Spinal cord (tissue), 10 donors: ENCODE measurements around the gene CPT1C. TPM values are rescaled to one million over a fixed set of nuclear protein-coding genes. Genes with fewer than 3 reads are reported as not detected.

Source experiments
- DNase-seq, 6 donors: peaks; one replicate each; pipeline versions ENCODE4 v3.0.0 to v3.0.0-alpha.2; 2013 to 2015; ENCODE audit warnings: low spot score in 6 of 6, low read depth in 4 of 6
- H3K27ac ChIP-seq: one replicate; pipeline ENCODE4 v1.5.1; 2013; ENCODE audit warnings: low read depth, low read length, control low read depth
- H3K27me3 ChIP-seq: one replicate; pipeline ENCODE4 v1.6.1; 2013; ENCODE audit warnings: low read length; ENCODE audit not compliant: control insufficient read depth, insufficient read depth
- H3K36me3 ChIP-seq: one replicate; pipeline ENCODE4 v1.6.1; 2013; ENCODE audit warnings: low read length; ENCODE audit not compliant: control insufficient read depth, insufficient read depth
- H3K4me1 ChIP-seq: one replicate; pipeline ENCODE4 v1.6.1; 2013; ENCODE audit warnings: low read length; ENCODE audit not compliant: control insufficient read depth, insufficient read depth
- H3K4me3 ChIP-seq: one replicate; pipeline ENCODE4 v1.5.1; 2013; ENCODE audit warnings: low read depth, low read length, control low read depth
- H3K9me3 ChIP-seq: one replicate; pipeline ENCODE4 v1.6.1; 2013; ENCODE audit warnings: low read length; ENCODE audit not compliant: control insufficient read depth, insufficient read depth
- WGBS: methylation state at CpG from one replicate; pipeline ENCODE4 v1.1.5; 2013; ENCODE audit warnings: missing lambda C conversion rate; ENCODE audit not compliant: insufficient coverage; 5-methylcytosine and 5-hydroxymethylcytosine counted together
- polyA plus RNA-seq, 2 donors: library from polyadenylated mRNA; unstranded; fragments of 120-200 nt; gene quantifications; one replicate each; pipeline ENCODE4 v1.2.1, GENCODE V29; 2013; ENCODE audit not compliant: insufficient read length in 2 of 2
- total RNA-seq, 2 donors: library from RNA; depleted of rRNA in 1 of 2; stranded (reverse); fragments of 120-200 nt in 1 of 2; fragments of >200 nt in 1 of 2; gene quantifications; one replicate each; pipeline versions ENCODE4 v1.2.3 to v1.2.4, GENCODE V29; 2013 to 2014
- donor health status: healthy.

The CPT1C gene
- total and polyA plus RNA-seq, 4 donors: 23.2 to 128 (median 71.4) TPM

- DNase-seq: no peak
- WGBS: 97% methylated on average over 3 of the region's 3 CpGs
- Histone ChIP-seq H3K27ac (no peak overlapping the region), H3K9me3 (no peaks in the 10 kb centered on the region), H3K4me3 (no peak overlapping the region), H3K4me1 (peaks cover 33% of the 10 kb centered on the region), H3K36me3 (peaks cover 11% of the 10 kb centered on the region), H3K27me3 (no peaks in the 10 kb centered on the region)
Observed at GRCh38 chr19:49669516-49669915, 21.4 kb upstream of the CPT1C start.

GRCh38 chr19:49672131-49672919 lies 18.6 kb upstream of the CPT1C start:
- Histone ChIP-seq H3K4me3 (peak overlapping the region; percentile 18), H3K27ac (peak overlapping the region; percentile 33)
- WGBS: 20% methylated on average over 26 of the region's 28 CpGs

GRCh38 chr19:49676136-49676783 lies 14.7 kb upstream of the CPT1C start:
- Histone ChIP-seq H3K4me1 (peaks cover 54% of the 10 kb centered on the region), H3K4me3 (peak overlapping the region; percentile 73)
- peak in 1 of 6 donors; percentile 86 for DNase-seq

More at GRCh38 chr19:49672131-49672919, 18.6 kb upstream of the CPT1C start:
- H3K27me3 ChIP-seq: no peaks in the 10 kb centered on the region
- peak in 2 of 6 donors; percentile 80 to 81 for DNase-seq
- peaks cover 17% of the 10 kb centered on the region for H3K4me1 ChIP-seq
- no peaks in the 10 kb centered on the region for H3K9me3 ChIP-seq
- peaks cover 11% of the 10 kb centered on the region for H3K36me3 ChIP-seq

GRCh38 chr19:49676784-49677230 lies 14.1 kb upstream of the CPT1C start:
- Histone ChIP-seq H3K36me3 (peaks cover 23% of the 10 kb centered on the region), H3K27me3 (no peaks in the 10 kb centered on the region), H3K4me3 (peak overlapping the region; percentile 100), H3K4me1 (peaks cover 53% of the 10 kb centered on the region), H3K9me3 (no peaks in the 10 kb centered on the region), H3K27ac (peak overlapping the region; percentile 97)
- WGBS: 0% methylated on average over 26 of the region's 34 CpGs
- peak; percentile 99 to 100 (median 100) for DNase-seq

More at GRCh38 chr19:49676136-49676783, 14.7 kb upstream of the CPT1C start:
- Histone ChIP-seq H3K36me3 (peaks cover 18% of the 10 kb centered on the region), H3K27me3 (no peaks in the 10 kb centered on the region), H3K9me3 (no peaks in the 10 kb centered on the region), H3K27ac (peak overlapping the region; percentile 97)
- WGBS: under 1% methylated on average over 25 of the region's 27 CpGs

- peaks cover 29% of the 10 kb centered on the region for H3K36me3 ChIP-seq
Observed at GRCh38 chr19:49677231-49677900, 13.6 kb upstream of the CPT1C start, which contains the start of gene PRMT1. Gene PRMT1 (plus strand): TSS chr19:49677271. CDS start chr19:49677281, 10 bp downstream.

GRCh38 chr19:49677901-49678674 lies 12.8 kb upstream of the CPT1C start:
- no peaks in the 10 kb centered on the region for H3K27me3 ChIP-seq
- peak in 2 of 6 donors; percentile 92 to 94 for DNase-seq
- WGBS: 2% methylated on average over 9 of the region's 21 CpGs
- H3K4me3 ChIP-seq: peak overlapping the region; percentile 100
- H3K27ac ChIP-seq: peak overlapping the region; percentile 97
- peaks cover 34% of the 10 kb centered on the region for H3K36me3 ChIP-seq
- H3K9me3 ChIP-seq: no peaks in the 10 kb centered on the region
- H3K4me1 ChIP-seq: peaks cover 47% of the 10 kb centered on the region

More at GRCh38 chr19:49677231-49677900, 13.6 kb upstream of the CPT1C start, which contains the start of gene PRMT1:
- Histone ChIP-seq H3K27me3 (no peaks in the 10 kb centered on the region), H3K27ac (peak within 1 kb of the TSS; percentile 97), H3K4me3 (peak within 1 kb of the TSS; percentile 100), H3K4me1 (peaks cover 48% of the 10 kb centered on the region), H3K9me3 (no peaks in the 10 kb centered on the region)
- no peak for DNase-seq
- under 1% methylated on average over 30 of the region's 57 CpGs for WGBS

- Histone ChIP-seq H3K9me3 (no peaks in the 10 kb centered on the region), H3K4me3 (no peak overlapping the region), H3K27me3 (no peaks in the 10 kb centered on the region), H3K27ac (no peak overlapping the region), H3K4me1 (peaks cover 47% of the 10 kb centered on the region), H3K36me3 (peaks cover 45% of the 10 kb centered on the region)
- DNase-seq: no peak
- 58% methylated on average over 3 of the region's 12 CpGs for WGBS
Observed at GRCh38 chr19:49678985-49679770, 11.7 kb upstream of the CPT1C start.

- peak overlapping the region; percentile 10 for H3K4me3 ChIP-seq
- H3K4me1 ChIP-seq: peaks cover 47% of the 10 kb centered on the region
- peak overlapping the region; percentile 90 for H3K27ac ChIP-seq
- H3K27me3 ChIP-seq: no peaks in the 10 kb centered on the region
- WGBS: 33% methylated on average over 6 of the region's 10 CpGs
- peaks cover 52% of the 10 kb centered on the region for H3K36me3 ChIP-seq
- H3K9me3 ChIP-seq: no peaks in the 10 kb centered on the region
- no peak for DNase-seq
Observed at GRCh38 chr19:49679771-49680413, 11.0 kb upstream of the CPT1C start.
